Skeletal muscle tissue (tissue), 4 donors: ENCODE data around the gene ABCA13. TPM values are rescaled to one million over a fixed set of nuclear protein-coding genes. Genes with fewer than 3 reads are reported as not detected.

ENCODE experiments used
- H3K27ac ChIP-seq: one replicate; pipeline ENCODE4 v1.7.0; 2013; ENCODE audit warnings: mild to moderate bottlenecking, low read depth, low read length, inconsistent platforms
- H3K27me3 ChIP-seq, 3 donors: one replicate each; pipeline ENCODE4 v1.7.0; 2013; ENCODE audit warnings: low read length in 3 of 3; ENCODE audit not compliant: control insufficient read depth in 3 of 3, insufficient read depth in 3 of 3
- H3K36me3 ChIP-seq, 3 donors: one replicate each; pipeline ENCODE4 v1.7.0; 2013; ENCODE audit warnings: low read length in 3 of 3; ENCODE audit not compliant: control insufficient read depth in 3 of 3, insufficient read depth in 3 of 3
- H3K4me1 ChIP-seq, 3 donors: one replicate each; pipeline ENCODE4 v1.7.0; 2013; ENCODE audit warnings: low read length in 3 of 3, mild to moderate bottlenecking in 3 of 3; ENCODE audit not compliant: control insufficient read depth in 3 of 3, insufficient read depth in 3 of 3
- H3K4me3 ChIP-seq, 3 donors: one replicate each; pipeline ENCODE4 v1.7.0; 2013; ENCODE audit warnings: low read length in 3 of 3
- H3K9ac ChIP-seq, 3 donors: one replicate each; pipeline ENCODE4 v1.7.0; 2013; ENCODE audit warnings: low read length in 3 of 3, mild to moderate bottlenecking in 3 of 3, moderate library complexity in 2 of 3, low read depth in 1 of 3
- H3K9me3 ChIP-seq, 3 donors: one replicate each; pipeline ENCODE4 v1.7.0; 2013; ENCODE audit warnings: low read length in 3 of 3; ENCODE audit not compliant: control insufficient read depth in 3 of 3
- total RNA-seq: library from RNA; depleted of rRNA; stranded (reverse); fragments of >200 nt; gene quantifications from one replicate; pipeline ENCODE4 v1.2.3, GENCODE V29; 2014
- donor health status: Osteomylitis.

Gene ABCA13
- total RNA-seq, 1 donor from 2014 or later, result 0.52 TPM

DNA sequence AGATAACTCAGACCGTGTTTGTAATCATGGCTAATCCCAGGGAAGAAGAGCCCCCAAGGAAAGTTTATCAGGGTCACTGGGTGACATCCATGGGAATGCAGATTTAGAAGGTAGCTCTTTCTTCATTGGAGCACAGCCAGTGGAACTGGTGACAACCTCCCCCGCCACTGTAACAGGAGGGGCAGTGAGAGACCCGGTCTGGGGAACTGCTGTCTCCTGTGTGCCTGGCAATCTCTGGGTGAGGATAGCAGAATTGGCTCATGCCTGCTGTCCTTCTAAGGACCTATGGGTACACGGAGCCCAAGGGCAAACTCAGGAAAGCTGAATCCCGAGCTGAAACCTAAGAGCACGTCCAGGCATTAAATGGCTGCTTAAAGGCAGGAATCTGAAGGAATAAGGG, 341.6 kb downstream of the ABCA13 start:
- H3K4me3 ChIP-seq, result no peak overlapping the region
- peaks cover 0 to 5% (median 0%) of the 10 kb centered on the region in 3 donors for H3K27me3 ChIP-seq
- no peaks in the 10 kb centered on the region for H3K4me1 ChIP-seq
- no peak overlapping the region for H3K9ac ChIP-seq
- H3K36me3 ChIP-seq, result no peaks in the 10 kb centered on the region
- no peak overlapping the region for H3K27ac ChIP-seq
- no peaks in the 10 kb centered on the region for H3K9me3 ChIP-seq

DNA sequence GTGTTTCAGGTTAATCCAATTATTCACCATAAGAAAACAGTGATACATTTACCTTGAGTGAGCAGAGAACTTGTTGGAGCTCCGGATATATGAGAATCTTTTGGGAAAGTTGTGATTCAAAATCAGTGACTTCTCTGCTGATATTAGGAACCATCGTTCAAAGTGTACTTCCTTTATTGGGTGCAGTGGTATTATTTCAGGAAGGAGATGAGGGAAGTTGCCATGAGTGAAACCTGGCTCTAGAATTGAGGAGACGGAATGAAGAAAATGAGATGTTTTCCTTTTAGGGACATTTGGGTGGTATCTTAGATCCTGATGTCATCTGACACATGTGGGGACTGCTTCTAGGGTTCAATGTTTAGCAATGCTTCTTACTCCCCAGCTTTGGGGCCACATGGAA, 343.9 kb downstream of the ABCA13 start:
- Histone ChIP-seq H3K9ac (no peak overlapping the region), H3K4me3 (no peak overlapping the region), H3K9me3 (no peaks in the 10 kb centered on the region), H3K36me3 (no peaks in the 10 kb centered on the region), H3K4me1 (no peaks in the 10 kb centered on the region), H3K27me3 (peaks cover 0 to 4% (median 0%) of the 10 kb centered on the region in 3 donors), H3K27ac (no peak overlapping the region)

DNA sequence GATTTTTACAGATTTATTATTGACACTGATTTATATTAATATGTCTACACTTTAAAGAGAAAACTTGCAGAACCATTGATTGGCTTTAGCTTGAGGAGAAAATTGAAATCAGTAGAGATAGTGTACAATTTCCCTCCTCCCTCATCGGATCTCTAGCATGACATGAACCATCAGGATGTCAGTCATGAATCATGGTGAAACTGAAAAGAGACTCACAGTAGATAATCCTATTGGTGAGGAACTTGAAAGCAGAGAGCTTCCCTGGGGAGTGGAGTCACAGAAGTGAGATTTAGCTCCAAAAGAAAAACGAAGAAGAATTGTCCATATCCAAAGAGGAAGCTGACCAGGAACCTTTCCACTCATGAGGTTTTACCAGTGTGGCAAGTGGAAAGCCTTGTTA, 346.8 kb downstream of the ABCA13 start:
- no peaks in the 10 kb centered on the region for H3K4me1 ChIP-seq
- H3K36me3 ChIP-seq, result no peaks in the 10 kb centered on the region
- H3K27me3 ChIP-seq, result no peaks in the 10 kb centered on the region
- no peak overlapping the region for H3K4me3 ChIP-seq
- no peak overlapping the region for H3K27ac ChIP-seq
- no peak overlapping the region for H3K9ac ChIP-seq
- no peaks in the 10 kb centered on the region for H3K9me3 ChIP-seq

DNA sequence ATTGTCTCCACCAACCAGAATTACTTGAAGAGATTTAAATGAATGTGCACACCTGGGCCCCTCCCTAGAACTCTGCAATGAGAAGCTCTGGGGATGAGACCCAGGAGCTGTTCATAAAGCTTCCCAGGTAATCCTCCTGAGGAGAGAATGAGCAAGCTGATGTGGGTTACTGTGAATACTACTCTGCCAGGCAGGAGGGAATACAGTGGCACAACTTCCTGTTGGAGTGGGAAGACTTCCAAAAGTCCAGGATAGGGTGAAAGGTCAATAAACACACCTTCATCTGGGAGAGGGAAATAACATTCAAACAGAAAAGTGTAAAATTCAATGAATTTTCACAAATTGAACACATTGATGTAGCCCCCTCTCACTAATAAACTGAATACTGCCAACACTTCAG, 351.4 kb downstream of the ABCA13 start:
- no peak overlapping the region for H3K9ac ChIP-seq
- no peaks in the 10 kb centered on the region for H3K27me3 ChIP-seq
- no peak overlapping the region for H3K4me3 ChIP-seq
- H3K36me3 ChIP-seq, result no peaks in the 10 kb centered on the region
- H3K9me3 ChIP-seq, result no peaks in the 10 kb centered on the region
- H3K4me1 ChIP-seq, result no peaks in the 10 kb centered on the region
- no peak overlapping the region for H3K27ac ChIP-seq

DNA sequence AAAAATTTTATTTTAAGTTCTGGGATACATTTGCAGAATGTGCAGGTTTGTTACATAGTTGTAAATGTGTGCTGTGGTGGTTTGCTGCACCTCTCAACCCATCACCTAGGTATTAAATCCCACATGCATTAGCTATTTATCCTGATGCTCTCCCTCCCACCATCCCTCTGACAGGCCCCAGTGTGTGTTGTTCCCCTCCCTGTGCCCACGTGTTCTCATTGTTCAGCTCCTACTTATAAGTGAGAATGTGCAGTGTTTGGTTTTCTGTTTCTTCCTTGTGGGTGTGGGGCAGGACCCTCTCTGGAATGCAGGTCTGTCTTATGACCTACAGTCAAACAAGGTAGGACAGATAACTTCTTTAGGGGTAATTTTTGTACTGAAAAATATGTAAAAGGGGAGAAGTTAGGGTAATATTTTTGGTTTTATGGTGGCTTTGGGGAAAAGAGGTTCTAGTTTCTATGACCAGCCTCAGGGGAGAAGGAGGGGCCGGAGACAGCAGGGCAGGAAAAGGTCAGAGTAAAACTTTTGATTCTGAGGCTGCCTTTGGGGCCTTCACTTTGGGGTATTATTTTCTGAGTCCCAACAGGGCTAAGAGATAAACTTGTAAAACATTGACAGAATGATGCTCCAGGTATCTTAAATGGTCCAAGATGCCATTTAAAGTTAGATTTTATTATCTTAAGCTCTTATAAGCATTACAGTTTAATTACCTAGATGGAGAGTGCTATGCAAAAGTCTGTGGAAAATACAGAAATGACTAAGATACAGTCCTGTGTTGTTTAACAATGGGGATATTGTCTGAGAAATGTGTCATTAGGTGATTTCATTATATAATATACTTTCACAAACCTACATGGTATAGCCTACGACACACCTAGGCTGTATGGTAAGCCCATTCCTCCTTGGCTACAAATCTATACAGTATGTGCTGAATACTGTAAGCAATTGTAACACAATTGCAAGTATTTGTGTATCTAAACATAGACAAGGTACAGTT, 354.8 kb downstream of the ABCA13 start:
- Histone ChIP-seq H3K9me3 (no peaks in the 10 kb centered on the region), H3K4me3 (no peak overlapping the region), H3K9ac (no peak overlapping the region), H3K27ac (no peak overlapping the region), H3K4me1 (no peaks in the 10 kb centered on the region), H3K27me3 (no peaks in the 10 kb centered on the region), H3K36me3 (no peaks in the 10 kb centered on the region)

DNA sequence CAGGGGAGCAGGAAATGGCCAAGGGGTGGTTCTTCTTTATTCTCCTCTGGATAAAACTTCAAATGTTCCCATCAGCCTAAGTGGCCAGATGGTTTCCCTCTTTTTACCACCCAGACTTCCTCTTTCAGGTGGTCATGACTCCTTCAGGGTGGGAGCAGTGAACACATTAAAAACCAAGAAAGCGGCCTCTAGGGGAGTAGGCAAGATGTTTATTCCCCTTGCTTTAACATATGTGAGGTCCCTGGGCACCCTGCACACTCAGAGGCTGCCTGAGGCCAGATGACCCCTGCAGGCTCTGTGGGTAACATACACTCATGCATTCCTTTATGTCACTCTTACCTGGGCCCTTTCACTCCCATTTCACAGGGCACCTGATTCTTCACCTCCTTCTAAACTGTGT, 357.4 kb downstream of the ABCA13 start:
- Histone ChIP-seq H3K9ac (no peak overlapping the region), H3K27me3 (no peaks in the 10 kb centered on the region), H3K36me3 (no peaks in the 10 kb centered on the region), H3K27ac (no peak overlapping the region), H3K4me3 (no peak overlapping the region), H3K4me1 (no peaks in the 10 kb centered on the region), H3K9me3 (no peaks in the 10 kb centered on the region)

DNA sequence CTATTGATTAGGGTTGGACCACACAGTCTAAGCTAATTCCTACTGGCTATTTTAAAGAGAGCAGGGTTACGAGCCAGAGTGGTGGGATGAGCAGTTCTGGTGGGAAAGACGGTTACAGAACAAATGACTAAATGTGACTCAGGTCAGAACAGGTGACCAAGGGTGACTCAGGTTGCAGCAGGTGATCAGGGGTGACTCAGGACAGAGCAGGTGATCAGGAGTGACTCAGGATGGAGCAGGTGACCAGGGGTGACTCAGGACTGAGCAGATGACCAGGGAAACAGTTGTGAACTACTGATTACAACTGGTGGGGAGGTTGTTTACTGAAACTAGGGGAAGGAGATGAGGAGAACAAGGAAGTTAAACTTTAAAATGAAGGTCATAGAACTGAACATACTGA, 366.3 kb downstream of the ABCA13 start:
- Histone ChIP-seq H3K4me3 (no peak overlapping the region), H3K27me3 (no peaks in the 10 kb centered on the region), H3K4me1 (no peaks in the 10 kb centered on the region), H3K27ac (no peak overlapping the region), H3K9ac (no peak overlapping the region), H3K36me3 (no peaks in the 10 kb centered on the region), H3K9me3 (peaks cover 0 to 5% (median 0%) of the 10 kb centered on the region in 3 donors)

DNA sequence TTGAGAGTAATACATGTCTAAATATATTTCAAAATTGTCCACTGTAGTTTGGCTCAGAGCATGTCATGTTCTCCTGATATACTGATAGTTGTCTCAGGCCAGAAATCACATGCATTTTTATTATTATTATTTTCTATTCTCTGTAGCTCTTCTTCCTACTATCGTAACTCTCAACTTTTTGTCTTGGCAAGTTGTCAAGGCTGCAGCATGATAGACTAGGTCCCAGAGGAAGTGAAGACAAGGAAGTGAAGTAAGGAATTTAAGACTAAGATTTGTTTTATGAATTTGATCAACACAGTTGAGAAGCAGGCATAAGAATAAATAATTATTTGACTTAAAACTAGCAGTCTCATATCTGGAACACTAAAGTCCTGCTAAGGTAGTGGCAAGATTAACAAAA, 369.5 kb downstream of the ABCA13 start:
- Histone ChIP-seq H3K27me3 (no peaks in the 10 kb centered on the region), H3K27ac (no peak overlapping the region), H3K36me3 (no peaks in the 10 kb centered on the region)

DNA sequence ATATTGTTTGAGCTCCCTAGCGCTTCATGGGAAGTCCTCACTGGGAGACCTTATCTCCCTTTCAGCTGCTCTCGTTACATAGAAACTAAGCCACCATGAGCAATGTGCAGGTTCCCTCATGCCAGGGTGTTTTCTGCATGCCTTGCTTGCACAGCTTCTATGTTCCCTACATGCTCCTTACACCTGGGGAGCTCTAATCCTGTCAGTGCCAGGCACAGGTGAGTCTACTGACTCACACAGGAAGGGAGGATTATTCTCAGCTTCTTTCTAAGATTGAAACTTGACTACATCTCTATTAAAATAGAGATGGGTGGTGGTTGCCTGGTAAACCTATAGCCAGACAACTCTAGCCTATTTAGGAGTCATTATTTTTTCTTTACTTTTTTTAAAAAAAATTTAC, 377.4 kb downstream of the ABCA13 start:
- H3K9me3 ChIP-seq, result no peaks in the 10 kb centered on the region
- H3K27ac ChIP-seq, result no peak overlapping the region
- no peak overlapping the region for H3K9ac ChIP-seq
- no peaks in the 10 kb centered on the region for H3K4me1 ChIP-seq
- H3K4me3 ChIP-seq, result no peak overlapping the region
- no peaks in the 10 kb centered on the region for H3K27me3 ChIP-seq
- no peaks in the 10 kb centered on the region for H3K36me3 ChIP-seq

More for the DNA sequence above, 369.5 kb downstream of the ABCA13 start:
- Histone ChIP-seq H3K4me3 (no peak overlapping the region), H3K9ac (no peak overlapping the region), H3K9me3 (peaks cover 0 to 5% (median 0%) of the 10 kb centered on the region in 3 donors), H3K4me1 (no peaks in the 10 kb centered on the region)

DNA sequence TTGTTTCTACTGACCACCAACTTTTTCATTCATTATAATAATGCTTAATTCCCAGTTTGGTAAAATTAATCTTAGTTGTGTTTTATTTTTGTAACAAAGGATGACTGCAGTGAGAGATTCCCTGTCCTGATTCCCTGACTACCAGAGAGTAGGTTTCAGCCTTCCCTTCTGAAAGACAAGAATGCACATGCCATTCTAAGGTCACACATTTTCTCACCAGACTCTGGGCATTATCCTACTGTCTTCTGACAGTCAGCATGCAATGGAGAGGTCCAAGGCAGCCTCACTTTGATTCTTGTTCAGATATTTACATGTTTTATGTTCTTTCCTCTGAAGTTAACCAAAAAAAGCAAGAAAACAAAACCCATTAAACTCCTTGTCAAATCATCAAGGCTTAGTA, 380.4 kb downstream of the ABCA13 start:
- Histone ChIP-seq H3K9ac (no peak overlapping the region), H3K9me3 (no peaks in the 10 kb centered on the region), H3K27me3 (no peaks in the 10 kb centered on the region), H3K36me3 (no peaks in the 10 kb centered on the region), H3K4me1 (no peaks in the 10 kb centered on the region), H3K4me3 (no peak overlapping the region), H3K27ac (no peak overlapping the region)
